Mesenchymal stem cell (in vitro differentiated cells and primary cell): Measurements from ENCODE around the gene KDELR3.

Source experiments
- DNase-seq: peaks from one replicate; pipeline ENCODE4 v3.0.0-alpha.2; 2013
- H2AFZ ChIP-seq: one replicate; pipeline ENCODE4 v1.6.1; 2013; ENCODE audit warnings: low read depth, mild to moderate bottlenecking, control low read depth, inconsistent platforms, low read length, moderate library complexity
- H2AK5ac ChIP-seq: 2 replicates; pipeline ENCODE4 v1.6.1; 2013; ENCODE audit warnings: low read length, moderate library complexity, mild to moderate bottlenecking, inconsistent platforms; ENCODE audit not compliant: severe bottlenecking
- H2BK120ac ChIP-seq: one replicate; pipeline ENCODE4 v1.6.1; 2013; ENCODE audit warnings: low read depth, mild to moderate bottlenecking, inconsistent platforms, low read length, moderate library complexity
- H2BK12ac ChIP-seq, 2 experiments: one replicate each; pipeline ENCODE4 v1.6.1; 2013; ENCODE audit warnings: inconsistent platforms in 2 of 2, low read length in 2 of 2, mild to moderate bottlenecking in 2 of 2, moderate library complexity in 2 of 2, control low read depth in 1 of 2
- H2BK15ac ChIP-seq: one replicate; pipeline ENCODE4 v1.6.1; 2013; ENCODE audit warnings: mild to moderate bottlenecking, low read depth, inconsistent platforms; ENCODE audit not compliant: poor library complexity, severe bottlenecking
- H2BK5ac ChIP-seq: 2 replicates; pipeline ENCODE4 v1.6.1; 2013; ENCODE audit warnings: low read depth, mild to moderate bottlenecking, low read length, control low read depth, inconsistent platforms; ENCODE audit not compliant: poor library complexity, severe bottlenecking
- H3K14ac ChIP-seq, 2 experiments: one replicate each; pipeline ENCODE4 v1.6.1; 2013; ENCODE audit warnings: inconsistent platforms in 2 of 2, low read length in 2 of 2, control low read depth in 1 of 2, mild to moderate bottlenecking in 1 of 2, moderate library complexity in 1 of 2
- H3K18ac ChIP-seq, 2 experiments: one replicate each; pipeline ENCODE4 v1.6.1; 2013; ENCODE audit warnings: inconsistent platforms in 2 of 2, low read length in 2 of 2, control low read depth in 1 of 2, low read depth in 1 of 2, mild to moderate bottlenecking in 1 of 2
- H3K23ac ChIP-seq, 2 experiments: one replicate each; pipeline ENCODE4 v1.6.1; 2013; ENCODE audit warnings: inconsistent platforms in 2 of 2, low read length in 2 of 2, mild to moderate bottlenecking in 2 of 2, moderate library complexity in 2 of 2, control low read depth in 1 of 2
- H3K27ac ChIP-seq: 2 replicates; pipeline ENCODE4 v1.5.1; 2013; ENCODE audit warnings: mild to moderate bottlenecking, moderate library complexity, low read length, control low read depth, inconsistent platforms; ENCODE audit not compliant: poor library complexity, severe bottlenecking
- H3K27me3 ChIP-seq, 2 experiments: 2 replicates each; pipeline versions ENCODE4 v1.6.1 to v1.7.0; 2013; ENCODE audit warnings: low read length in 2 of 2, mild to moderate bottlenecking in 2 of 2, moderate library complexity in 2 of 2, control low read depth in 1 of 2, inconsistent platforms in 1 of 2; ENCODE audit not compliant: control insufficient read depth in 1 of 2, insufficient read depth in 1 of 2
- H3K36me3 ChIP-seq, 2 experiments: 2 replicates each; pipeline versions ENCODE4 v1.6.1 to v1.7.0; 2013; ENCODE audit warnings: low read length in 2 of 2, control low read depth in 1 of 2, inconsistent platforms in 1 of 2, low read depth in 1 of 2, mild to moderate bottlenecking in 1 of 2; ENCODE audit not compliant: insufficient read depth in 2 of 2, control insufficient read depth in 1 of 2
- H3K4ac ChIP-seq, 2 experiments: one replicate each; pipeline ENCODE4 v1.6.1; 2013; ENCODE audit warnings: inconsistent platforms in 2 of 2, low read length in 2 of 2, mild to moderate bottlenecking in 2 of 2, moderate library complexity in 2 of 2, control low read depth in 1 of 2, low read depth in 1 of 2
- H3K4me1 ChIP-seq: 2 replicates; pipeline ENCODE4 v1.6.1; 2013; ENCODE audit warnings: low read depth, low read length, control low read depth; ENCODE audit not compliant: control insufficient read depth, insufficient read depth
- H3K4me2 ChIP-seq: 2 replicates; pipeline ENCODE4 v1.6.1; 2013; ENCODE audit warnings: low read length, mild to moderate bottlenecking, inconsistent platforms; ENCODE audit not compliant: poor library complexity, severe bottlenecking
- H3K4me3 ChIP-seq, 2 experiments: 2 replicates each; pipeline versions ENCODE4 v1.5.1 to v1.7.0; 2013; ENCODE audit warnings: low read length in 2 of 2, mild to moderate bottlenecking in 2 of 2, control low read depth in 1 of 2, low read depth in 1 of 2; ENCODE audit not compliant: insufficient read depth in 1 of 2
- H3K79me1 ChIP-seq: replicated peaks from 2 replicates; pipeline ENCODE4 v1.6.1; 2013; ENCODE audit warnings: mild to moderate bottlenecking, control low read depth, low read length, inconsistent platforms; ENCODE audit not compliant: poor library complexity, severe bottlenecking
- H3K9ac ChIP-seq: 2 replicates; pipeline ENCODE4 v1.7.0; 2013; ENCODE audit warnings: mild to moderate bottlenecking, low read length, moderate library complexity
- H3K9me3 ChIP-seq: 2 replicates; pipeline ENCODE4 v1.7.0; 2013; ENCODE audit warnings: mild to moderate bottlenecking, low read length; ENCODE audit not compliant: control insufficient read depth
- H4K8ac ChIP-seq: one replicate; pipeline ENCODE4 v1.6.1; 2013; ENCODE audit warnings: inconsistent platforms, mild to moderate bottlenecking, low read length, moderate library complexity
- H4K91ac ChIP-seq: one replicate; pipeline ENCODE4 v1.6.1; 2013; ENCODE audit warnings: mild to moderate bottlenecking, low read length, inconsistent platforms
- WGBS: methylation state at CpG from one replicate; pipeline ENCODE4 v1.1.7; 2013; ENCODE audit warnings: mixed read lengths; 5-methylcytosine and 5-hydroxymethylcytosine counted together

KDELR3 gene

DNA sequence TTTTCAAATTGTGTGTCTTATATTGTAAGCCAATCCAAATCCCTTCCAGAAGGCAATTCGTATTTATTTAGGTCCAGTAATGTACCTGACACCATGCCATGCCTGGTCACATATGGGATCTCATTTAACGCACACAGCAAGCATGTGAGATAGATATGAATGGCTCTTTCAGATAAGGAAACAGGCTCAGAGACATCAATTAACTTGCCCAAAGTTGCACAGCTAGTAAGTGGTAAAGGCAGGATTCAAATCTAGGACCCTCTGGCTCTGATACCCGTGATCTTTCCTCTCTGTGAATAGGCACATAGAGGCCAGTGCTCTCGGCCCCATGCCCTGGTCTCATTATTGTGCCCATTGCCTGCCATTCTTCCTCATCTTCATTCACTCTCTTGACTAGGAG lies 47.2 kb upstream of the KDELR3 start:
- Histone ChIP-seq H3K9me3 (no peaks in the 10 kb centered on the region), H3K9ac (no peak overlapping the region), H4K91ac (no peak overlapping the region), H2AFZ (no peak overlapping the region), H3K36me3 (no peaks in the 10 kb centered on the region), H2BK12ac (no peak overlapping the region), H3K4me1 (peaks cover 20% of the 10 kb centered on the region), H3K79me1 (no peaks in the 10 kb centered on the region), H2BK15ac (no peak overlapping the region), H3K27ac (no peak overlapping the region), H2BK120ac (no peak overlapping the region), H2BK5ac (no peak overlapping the region), H3K23ac (no peak overlapping the region), H3K27me3 (peaks cover 0 to 32% of the 10 kb centered on the region in 2 experiments), H3K4me3 (no peak overlapping the region), H3K4me2 (no peak overlapping the region), H3K14ac (no peak overlapping the region), H4K8ac (no peak overlapping the region), H3K4ac (no peak overlapping the region), H2AK5ac (no peak overlapping the region), H3K18ac (no peak overlapping the region)
- DNase-seq = no peak
- WGBS = 92% methylated on average over 2 of the region's 4 CpGs

DNA sequence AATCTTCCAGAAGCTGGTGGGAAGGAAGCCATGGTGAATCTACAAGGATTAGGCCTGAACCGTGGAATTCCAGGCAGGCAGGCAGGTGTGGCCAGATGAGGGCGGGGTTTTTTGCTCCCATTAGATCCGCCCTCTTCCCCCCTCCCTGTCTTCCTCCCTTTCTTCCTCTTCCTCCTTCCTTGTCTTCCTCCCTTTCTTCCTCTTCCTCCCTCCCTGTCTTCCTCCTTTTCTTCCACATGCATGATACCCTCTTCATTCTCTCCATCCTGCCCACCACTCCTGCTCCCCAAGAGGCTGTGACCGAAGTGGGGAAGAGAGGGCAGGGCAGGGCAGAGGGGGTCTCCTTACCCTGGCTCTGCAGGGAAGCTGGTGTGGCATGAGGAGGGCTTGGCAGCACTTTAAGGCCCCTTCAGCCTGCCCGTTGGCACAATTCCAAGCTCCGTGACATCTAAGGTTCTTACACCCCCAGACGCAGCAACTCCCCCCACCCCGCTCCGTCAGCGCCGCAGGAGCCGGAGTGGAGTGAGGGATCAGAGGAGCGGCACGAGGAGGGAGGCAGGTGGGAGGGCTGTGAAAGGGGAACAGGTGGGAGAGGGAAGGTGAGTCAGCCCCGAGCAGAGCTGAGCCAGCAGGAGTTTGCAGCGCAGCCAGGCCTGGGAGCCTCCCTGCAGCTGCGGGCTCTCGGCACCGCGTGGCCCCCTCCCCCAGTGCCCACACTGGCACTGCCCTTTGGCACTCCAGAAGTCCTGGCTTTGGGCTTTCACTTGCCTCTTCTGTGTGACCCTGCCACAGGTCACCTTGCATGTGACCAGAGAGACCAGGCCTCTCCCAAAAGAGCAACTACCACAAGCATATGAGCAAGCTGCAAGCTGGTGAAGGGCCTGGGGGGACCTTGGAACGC lies 45.0 kb upstream of the KDELR3 start:
- no peak overlapping the region for H3K23ac ChIP-seq
- H3K9ac ChIP-seq = no peak overlapping the region
- H3K4me3 ChIP-seq = no peak overlapping the region
- H3K4me1 ChIP-seq = peaks cover 17% of the 10 kb centered on the region
- no peak overlapping the region for H3K4ac ChIP-seq
- H3K27ac ChIP-seq = no peak overlapping the region
- no peak overlapping the region for H2AFZ ChIP-seq
- H2BK120ac ChIP-seq = no peak overlapping the region
- no peaks in the 10 kb centered on the region for H3K36me3 ChIP-seq
- no peak overlapping the region for H2AK5ac ChIP-seq
- no peak overlapping the region for H3K14ac ChIP-seq
- no peaks in the 10 kb centered on the region for H3K79me1 ChIP-seq
- H3K4me2 ChIP-seq = no peak overlapping the region
- H2BK15ac ChIP-seq = no peak overlapping the region
- peaks cover 0 to 28% of the 10 kb centered on the region in 2 experiments for H3K27me3 ChIP-seq
- no peak overlapping the region for H3K18ac ChIP-seq
- DNase-seq = no peak
- H3K9me3 ChIP-seq = no peaks in the 10 kb centered on the region
- H4K8ac ChIP-seq = no peak overlapping the region
- no peak overlapping the region for H2BK12ac ChIP-seq
- H4K91ac ChIP-seq = no peak overlapping the region
- 75% methylated on average over 18 of the region's 21 CpGs for WGBS
- no peak overlapping the region for H2BK5ac ChIP-seq

DNA sequence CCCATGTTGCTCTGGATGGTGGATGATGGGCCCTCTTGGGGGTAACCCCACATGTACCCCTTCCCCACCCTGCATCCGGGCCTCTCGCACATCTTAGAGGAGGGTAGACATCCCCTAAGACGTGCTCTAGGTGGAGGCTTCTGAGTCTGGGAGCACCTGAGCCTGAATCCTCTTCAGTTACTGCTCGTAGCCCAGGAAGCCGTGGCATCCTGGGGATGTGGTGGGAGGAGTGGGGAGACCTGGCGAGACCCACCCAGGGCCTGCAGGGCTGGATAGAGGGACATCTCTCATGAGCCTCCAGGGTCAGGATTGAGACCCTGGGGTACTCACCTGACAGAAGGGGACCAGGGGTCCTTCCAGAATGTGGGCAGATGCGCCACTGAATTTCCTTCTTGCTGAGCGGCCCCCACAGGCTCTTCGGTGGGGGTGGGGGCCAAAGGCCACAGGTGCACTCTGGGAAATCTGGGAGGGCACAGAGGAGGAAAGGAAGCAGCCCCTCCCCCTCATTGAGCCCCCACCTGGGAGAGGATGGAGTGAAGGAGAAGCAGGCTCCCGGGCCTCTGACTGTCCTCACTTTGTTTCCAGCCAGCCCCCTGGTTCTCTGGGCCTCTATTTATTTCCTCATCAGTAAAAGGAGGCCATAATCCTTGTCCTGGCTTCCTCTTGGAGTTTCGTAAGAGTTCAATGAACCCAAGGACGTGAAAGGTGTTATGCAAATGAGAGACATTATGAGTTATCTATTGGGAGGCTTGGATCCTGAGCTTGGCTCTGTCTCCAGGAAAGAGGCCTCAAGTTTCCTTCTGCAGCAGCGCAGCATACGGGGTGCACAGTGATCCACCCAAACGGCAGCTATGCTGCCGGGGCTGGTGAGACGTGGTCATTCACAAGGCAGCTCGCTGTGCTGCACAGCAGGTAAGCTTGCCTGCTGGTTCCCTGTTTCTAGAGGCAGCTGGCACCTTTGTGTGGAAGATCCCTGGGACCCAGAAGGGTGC lies 44.1 kb upstream of the KDELR3 start:
- Histone ChIP-seq H3K23ac (no peak overlapping the region), H3K14ac (no peak overlapping the region), H3K36me3 (no peaks in the 10 kb centered on the region), H2BK120ac (no peak overlapping the region), H2BK15ac (no peak overlapping the region), H3K4me2 (no peak overlapping the region), H3K18ac (no peak overlapping the region), H2AK5ac (no peak overlapping the region), H3K9ac (no peak overlapping the region), H3K79me1 (no peaks in the 10 kb centered on the region), H2BK5ac (no peak overlapping the region), H3K9me3 (no peaks in the 10 kb centered on the region), H3K4me1 (peaks cover 16% of the 10 kb centered on the region), H3K4ac (no peak overlapping the region), H4K91ac (no peak overlapping the region), H4K8ac (no peak overlapping the region), H2BK12ac (no peak overlapping the region), H2AFZ (no peak overlapping the region), H3K27ac (no peak overlapping the region), H3K27me3 (peaks cover 0 to 27% of the 10 kb centered on the region in 2 experiments), H3K4me3 (no peak overlapping the region)
- WGBS = 89% methylated on average over 18 of the region's 18 CpGs
- DNase-seq = no peak
